ENCODE results near the gene TLR10. TPM values are rescaled to one million over a fixed set of nuclear protein-coding genes. Genes with fewer than 3 reads are reported as not detected.

The TLR10 gene
- polyA plus RNA-seq, 1 donor from 2014 or later: 0.14 TPM

GRCh38 chr4:38769857-38770256 is 12.9 kb downstream of the TLR10 start:
- TF ChIP-seq MXI1 (conservative IDR thresholded peaks at IDR 0.05; ENCODE audit: poor library complexity, severe bottlenecking) (no peak), RAD21 (conservative IDR thresholded peaks at IDR 0.05) (no peak), EZH2 (IDR thresholded peaks at IDR 0.05; ENCODE audit: borderline replicate concordance, insufficient read depth, low read length, poor library complexity, severe bottlenecking) (no peak), EP300 (conservative IDR thresholded peaks at IDR 0.05; ENCODE audit: poor library complexity, severe bottlenecking) (no peak), SMC3 (conservative IDR thresholded peaks at IDR 0.05; ENCODE audit: poor library complexity) (no peak), POLR2AphosphoS5 (IDR thresholded peaks at IDR 0.05) (no peak), CTCF (IDR thresholded peaks at IDR 0.05; ENCODE audit: poor library complexity, severe bottlenecking) (no peak), TAF1 (IDR thresholded peaks at IDR 0.05; ENCODE audit: low read depth) (no peak)
- TF ChIP-seq, protein P1, sequence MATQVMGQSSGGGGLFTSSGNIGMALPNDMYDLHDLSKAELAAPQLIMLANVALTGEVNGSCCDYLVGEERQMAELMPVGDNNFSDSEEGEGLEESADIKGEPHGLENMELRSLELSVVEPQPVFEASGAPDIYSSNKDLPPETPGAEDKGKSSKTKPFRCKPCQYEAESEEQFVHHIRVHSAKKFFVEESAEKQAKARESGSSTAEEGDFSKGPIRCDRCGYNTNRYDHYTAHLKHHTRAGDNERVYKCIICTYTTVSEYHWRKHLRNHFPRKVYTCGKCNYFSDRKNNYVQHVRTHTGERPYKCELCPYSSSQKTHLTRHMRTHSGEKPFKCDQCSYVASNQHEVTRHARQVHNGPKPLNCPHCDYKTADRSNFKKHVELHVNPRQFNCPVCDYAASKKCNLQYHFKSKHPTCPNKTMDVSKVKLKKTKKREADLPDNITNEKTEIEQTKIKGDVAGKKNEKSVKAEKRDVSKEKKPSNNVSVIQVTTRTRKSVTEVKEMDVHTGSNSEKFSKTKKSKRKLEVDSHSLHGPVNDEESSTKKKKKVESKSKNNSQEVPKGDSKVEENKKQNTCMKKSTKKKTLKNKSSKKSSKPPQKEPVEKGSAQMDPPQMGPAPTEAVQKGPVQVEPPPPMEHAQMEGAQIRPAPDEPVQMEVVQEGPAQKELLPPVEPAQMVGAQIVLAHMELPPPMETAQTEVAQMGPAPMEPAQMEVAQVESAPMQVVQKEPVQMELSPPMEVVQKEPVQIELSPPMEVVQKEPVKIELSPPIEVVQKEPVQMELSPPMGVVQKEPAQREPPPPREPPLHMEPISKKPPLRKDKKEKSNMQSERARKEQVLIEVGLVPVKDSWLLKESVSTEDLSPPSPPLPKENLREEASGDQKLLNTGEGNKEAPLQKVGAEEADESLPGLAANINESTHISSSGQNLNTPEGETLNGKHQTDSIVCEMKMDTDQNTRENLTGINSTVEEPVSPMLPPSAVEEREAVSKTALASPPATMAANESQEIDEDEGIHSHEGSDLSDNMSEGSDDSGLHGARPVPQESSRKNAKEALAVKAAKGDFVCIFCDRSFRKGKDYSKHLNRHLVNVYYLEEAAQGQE (IDR thresholded peaks at IDR 0.05; ENCODE audit: borderline replicate concordance): no peak
- Histone ChIP-seq H3K9ac (ENCODE audit: low read length) (no peak overlapping the region), H3K4me3 (ENCODE audit: low read length) (peak overlapping the region; percentile 11), H3K79me2 (replicated peaks; ENCODE audit: insufficient read depth, low read length) (no peaks in the 10 kb centered on the region), H3K27me3 (ENCODE audit: insufficient read depth, low read depth, low read length) (no peaks in the 10 kb centered on the region), H4K20me1 (ENCODE audit: insufficient read depth) (no peaks in the 10 kb centered on the region), H3F3A (ENCODE audit: insufficient read depth, low read length, poor library complexity, severe bottlenecking) (no peaks in the 10 kb centered on the region), H3K36me3 (ENCODE audit: insufficient read depth, low read length) (no peaks in the 10 kb centered on the region), H3K27ac (ENCODE audit: low read length) (peak overlapping the region; percentile 44), H3K9me3 (ENCODE audit: low read length) (no peaks in the 10 kb centered on the region), H3K4me2 (ENCODE audit: low read length) (no peak overlapping the region), H2AFZ (ENCODE audit: low read depth, low read length) (no peak overlapping the region), H3K9me2 (ENCODE audit: insufficient read depth, low read length) (no peaks in the 10 kb centered on the region)

GRCh38 chr4:38769441-38769840 is 13.3 kb downstream of the TLR10 start:
- Histone ChIP-seq H2AFZ (ENCODE audit: low read depth, low read length) (no peak overlapping the region), H3K27me3 (ENCODE audit: insufficient read depth, low read depth, low read length) (no peaks in the 10 kb centered on the region), H3F3A (ENCODE audit: insufficient read depth, low read length, poor library complexity, severe bottlenecking) (no peaks in the 10 kb centered on the region), H3K9me2 (ENCODE audit: insufficient read depth, low read length) (no peaks in the 10 kb centered on the region), H3K9ac (ENCODE audit: low read length) (no peak overlapping the region), H3K79me2 (replicated peaks; ENCODE audit: insufficient read depth, low read length) (no peaks in the 10 kb centered on the region), H3K4me3 (ENCODE audit: low read length) (peak overlapping the region; percentile 11), H4K20me1 (ENCODE audit: insufficient read depth) (no peaks in the 10 kb centered on the region), H3K36me3 (ENCODE audit: insufficient read depth, low read length) (no peaks in the 10 kb centered on the region), H3K9me3 (ENCODE audit: low read length) (no peaks in the 10 kb centered on the region), H3K4me2 (ENCODE audit: low read length) (no peak overlapping the region), H3K27ac (ENCODE audit: low read length) (peak overlapping the region; percentile 44)
- TF ChIP-seq EP300 (conservative IDR thresholded peaks at IDR 0.05; ENCODE audit: poor library complexity, severe bottlenecking) (no peak), RAD21 (conservative IDR thresholded peaks at IDR 0.05) (no peak), EZH2 (IDR thresholded peaks at IDR 0.05; ENCODE audit: borderline replicate concordance, insufficient read depth, low read length, poor library complexity, severe bottlenecking) (no peak)
- TF ChIP-seq, protein P1 (IDR thresholded peaks at IDR 0.05; ENCODE audit: borderline replicate concordance): no peak

Measured in neural cell (in vitro differentiated cells).